K562 (cell line): ENCODE results near the gene TXNRD2. TPM values are rescaled to one million over a fixed set of nuclear protein-coding genes. Genes with fewer than 3 reads are reported as not detected.

ENCODE experiments used
- CEBPG ChIP-seq, 3 experiments: fragments of 200-800 bp in 1 of 3; sonication (Bioruptor generic) in 1 of 3; sonication (generic) in 1 of 3; formaldehyde crosslinking in 1 of 3; IDR thresholded peaks in 2 of 3; conservative IDR thresholded peaks in 1 of 3; 2 replicates each; pipeline versions ENCODE4 v1.6.1 to v1.8.0; 2016 to 2022; ENCODE audit warnings: missing compliant biosample characterization in 2 of 3, missing genetic modification characterization in 2 of 3, mild to moderate bottlenecking in 1 of 3, missing genetic modification reagents in 1 of 3
- ELF4 ChIP-seq: fragments of 450-650 bp; formaldehyde crosslinking; IDR thresholded peaks from 2 replicates; pipeline ENCODE4 v1.4.0; 2022; ENCODE audit warnings: missing genetic modification characterization
- MECOM ChIP-seq: fragments of 250-450 bp; sonication (Bioruptor Pico); IDR thresholded peaks from 2 replicates; pipeline ENCODE4 v1.8.0; 2022; ENCODE audit warnings: inconsistent platforms
- SP2 ChIP-seq: IDR thresholded peaks from 2 replicates; pipeline ENCODE4 v1.6.1; 2011; ENCODE audit warnings: mild to moderate bottlenecking, low read depth, low read length, moderate library complexity; ENCODE audit not compliant: poor library complexity, severe bottlenecking; ENCODE audit errors: extremely low read depth
- SPI1 ChIP-seq: IDR thresholded peaks from 2 replicates; pipeline ENCODE4 v1.6.1; 2011; ENCODE audit warnings: low read depth, low read length, control low read depth, borderline replicate concordance
- TEAD2 ChIP-seq: fragments of 450-650 bp; IDR thresholded peaks from 2 replicates; pipeline ENCODE4 v1.6.1; 2016; ENCODE audit warnings: missing genetic modification characterization, control low read depth, missing compliant biosample characterization
- ZNF324 ChIP-seq: fragments of 250-450 bp; sonication (Bioruptor Pico); IDR thresholded peaks from 2 replicates; pipeline ENCODE4 v1.4.0; 2020; ENCODE audit warnings: mild to moderate bottlenecking
- polyA plus RNA-seq, 8 experiments: library from polyadenylated mRNA; depleted of rRNA in 4 of 8; stranded (reverse) in 5 of 8; unstranded in 3 of 8; fragments of >200 nt; fragmentation: Nextera tagmentation in 2 of 8; fragmentation: Illumina TruSeq in 1 of 8; extraction: Ambion mirVana in 2 of 8; extraction: Trizol in 1 of 8; gene quantifications; 2 replicates each; pipeline versions ENCODE4 v1.2.1 to v1.2.3, GENCODE V29; 2011 to 2014; ENCODE audit warnings: inconsistent platforms in 1 of 8, missing spikeins in 1 of 8
- total RNA-seq, 7 experiments: library from RNA; depleted of rRNA in 6 of 7; stranded (reverse); fragments of >200 nt in 6 of 7; fragmentation: Illumina TruSeq in 2 of 7; extraction: Trizol in 2 of 7; gene quantifications; 2 replicates each; pipeline versions ENCODE4 v1.2.1 to v1.2.3, GENCODE V29; 2011 to 2021; ENCODE audit warnings: low replicate concordance in 1 of 7
- TF ChIP-seq, protein P1 (sequence below): fragments of 450-650 bp; formaldehyde crosslinking; IDR thresholded peaks from 2 replicates; pipeline ENCODE4 v1.4.0; 2020; ENCODE audit warnings: mild to moderate bottlenecking, moderate library complexity
- TF ChIP-seq, protein P2 (sequence below): fragments of 450-650 bp; formaldehyde crosslinking; IDR thresholded peaks from 2 replicates; pipeline ENCODE4 v1.4.0; 2020; ENCODE audit warnings: mild to moderate bottlenecking, mixed read lengths
- TF ChIP-seq, protein P3 (sequence below): fragments of 450-650 bp; IDR thresholded peaks from 2 replicates; pipeline ENCODE4 v1.6.1; 2016; ENCODE audit warnings: low read depth, mild to moderate bottlenecking, moderate library complexity

Gene TXNRD2
- total and polyA plus RNA-seq, 9 of the 15 experiments (the other 6 are each of a cell fraction or from before 2014, with no cell fraction given), result 3.3 to 80.2 (median 49.4) TPM

DNA sequence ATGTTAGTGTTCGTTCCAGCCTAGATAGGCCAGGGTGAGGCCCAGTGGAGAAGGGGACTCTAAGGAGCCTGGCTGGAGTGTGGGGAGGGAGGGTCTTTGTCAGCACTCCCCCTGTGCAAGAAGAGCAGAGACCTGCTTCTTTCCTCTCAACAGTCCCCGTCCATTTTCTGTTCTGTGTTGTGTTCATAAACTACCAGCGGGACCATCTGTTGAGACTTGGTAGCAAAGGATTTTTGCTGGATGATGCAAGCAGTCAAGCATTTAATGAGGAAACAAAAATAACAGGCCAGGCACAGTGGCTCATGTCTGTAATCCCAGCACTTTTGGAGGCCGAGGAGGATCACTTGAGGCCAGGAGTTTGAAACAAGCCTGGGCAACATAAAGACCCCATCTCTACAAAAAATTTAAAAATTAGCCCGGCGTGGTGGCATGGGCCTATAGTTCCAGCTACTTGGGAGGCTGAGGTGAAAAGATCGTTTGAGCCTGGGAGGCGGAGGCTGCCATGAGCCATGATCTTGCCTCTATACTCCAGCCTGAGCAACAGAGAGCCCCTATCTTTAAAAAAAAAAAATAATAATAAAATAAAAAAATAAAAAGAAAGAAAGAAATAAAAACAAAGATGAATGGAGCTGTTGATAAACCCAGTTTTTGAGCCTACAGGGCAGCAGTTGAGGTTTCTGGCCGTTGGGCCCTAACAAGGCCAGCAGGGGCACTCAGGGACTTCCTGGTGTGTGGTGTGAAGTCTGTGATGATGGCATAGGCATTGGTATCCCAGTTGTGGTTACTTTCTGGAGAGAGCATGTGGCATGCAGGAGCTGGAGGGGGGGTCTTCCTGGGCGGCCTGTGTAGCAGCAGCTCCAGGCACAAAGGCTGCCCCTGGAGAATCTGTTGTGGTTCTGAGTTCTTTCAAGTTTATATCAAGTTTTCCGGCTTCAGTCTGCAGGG is 1.7 kb upstream of the TXNRD2 start (continued):
- no peak for TF ChIP-seq CEBPG (CRISPR knock-in tag; IDR thresholded peaks at IDR 0.05)
- TF ChIP-seq CEBPG (tag; conservative IDR thresholded peaks at IDR 0.05 in 1 of 2, IDR thresholded peaks at IDR 0.05 in 1 of 2), result peak in 1 of 2 experiments; percentile 96; a peak in 2 of 4 replicates
- TF ChIP-seq, protein P1, sequence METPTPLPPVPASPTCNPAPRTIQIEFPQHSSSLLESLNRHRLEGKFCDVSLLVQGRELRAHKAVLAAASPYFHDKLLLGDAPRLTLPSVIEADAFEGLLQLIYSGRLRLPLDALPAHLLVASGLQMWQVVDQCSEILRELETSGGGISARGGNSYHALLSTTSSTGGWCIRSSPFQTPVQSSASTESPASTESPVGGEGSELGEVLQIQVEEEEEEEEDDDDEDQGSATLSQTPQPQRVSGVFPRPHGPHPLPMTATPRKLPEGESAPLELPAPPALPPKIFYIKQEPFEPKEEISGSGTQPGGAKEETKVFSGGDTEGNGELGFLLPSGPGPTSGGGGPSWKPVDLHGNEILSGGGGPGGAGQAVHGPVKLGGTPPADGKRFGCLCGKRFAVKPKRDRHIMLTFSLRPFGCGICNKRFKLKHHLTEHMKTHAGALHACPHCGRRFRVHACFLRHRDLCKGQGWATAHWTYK (CRISPR knock-in tag), result peak; percentile 84; the same call in 1 of the 2 replicates
- peak; percentile 84 for TF ChIP-seq MECOM
- peak; percentile 87 for TF ChIP-seq ELF4 (CRISPR knock-in tag)
- TF ChIP-seq, protein P2, sequence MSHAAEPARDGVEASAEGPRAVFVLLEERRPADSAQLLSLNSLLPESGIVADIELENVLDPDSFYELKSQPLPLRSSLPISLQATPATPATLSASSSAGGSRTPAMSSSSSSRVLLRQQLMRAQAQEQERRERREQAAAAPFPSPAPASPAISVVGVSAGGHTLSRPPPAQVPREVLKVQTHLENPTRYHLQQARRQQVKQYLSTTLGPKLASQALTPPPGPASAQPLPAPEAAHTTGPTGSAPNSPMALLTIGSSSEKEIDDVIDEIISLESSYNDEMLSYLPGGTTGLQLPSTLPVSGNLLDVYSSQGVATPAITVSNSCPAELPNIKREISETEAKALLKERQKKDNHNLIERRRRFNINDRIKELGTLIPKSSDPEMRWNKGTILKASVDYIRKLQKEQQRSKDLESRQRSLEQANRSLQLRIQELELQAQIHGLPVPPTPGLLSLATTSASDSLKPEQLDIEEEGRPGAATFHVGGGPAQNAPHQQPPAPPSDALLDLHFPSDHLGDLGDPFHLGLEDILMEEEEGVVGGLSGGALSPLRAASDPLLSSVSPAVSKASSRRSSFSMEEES (CRISPR knock-in tag), result peak; percentile 3; the same call in 1 of the 2 replicates
- TF ChIP-seq, protein P3, sequence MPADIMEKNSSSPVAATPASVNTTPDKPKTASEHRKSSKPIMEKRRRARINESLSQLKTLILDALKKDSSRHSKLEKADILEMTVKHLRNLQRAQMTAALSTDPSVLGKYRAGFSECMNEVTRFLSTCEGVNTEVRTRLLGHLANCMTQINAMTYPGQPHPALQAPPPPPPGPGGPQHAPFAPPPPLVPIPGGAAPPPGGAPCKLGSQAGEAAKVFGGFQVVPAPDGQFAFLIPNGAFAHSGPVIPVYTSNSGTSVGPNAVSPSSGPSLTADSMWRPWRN, result no peak
- TF ChIP-seq TEAD2 (tag), result 0 out of 2 replicates have a peak, but pooled peaks have one; percentile 52
- peak; percentile 67 for TF ChIP-seq ZNF324
- peak; percentile 8 for TF ChIP-seq SP2
- TF ChIP-seq SPI1, result 0 out of 2 replicates have a peak, but pooled peaks have one; percentile 49
- TF ChIP-seq, all 486 proteins: peak for 117
